K562 (cell line): ENCODE data around the gene KIF3B. TPM values are rescaled to one million over a fixed set of nuclear protein-coding genes. Genes with fewer than 3 reads are reported as not detected.

Experiments used
- ATF7 ChIP-seq: fragments of 450-650 bp; IDR thresholded peaks from 2 replicates; pipeline ENCODE4 v1.7.1; 2014; ENCODE audit warnings: mild to moderate bottlenecking, moderate library complexity
- CBFA2T2 ChIP-seq: fragments of 450-650 bp; conservative IDR thresholded peaks from 2 replicates; pipeline ENCODE4 v1.6.1; 2017; ENCODE audit warnings: mild to moderate bottlenecking
- CBFA2T3 ChIP-seq: fragments of 450-650 bp; IDR thresholded peaks from 2 replicates; pipeline ENCODE4 v1.6.1; 2017
- E2F3 ChIP-seq: fragments of 250-450 bp; sonication (Bioruptor Pico); IDR thresholded peaks from 2 replicates; pipeline ENCODE4 v1.4.0; 2020; ENCODE audit warnings: mild to moderate bottlenecking
- ETS2 ChIP-seq: IDR thresholded peaks from 2 replicates; pipeline ENCODE4 v1.6.1; 2016; ENCODE audit warnings: borderline replicate concordance, missing genetic modification characterization, mild to moderate bottlenecking, moderate library complexity, missing compliant biosample characterization; ENCODE audit not compliant: poor library complexity, severe bottlenecking
- FOXP4 ChIP-seq: sonication (generic); formaldehyde crosslinking; IDR thresholded peaks from 2 replicates; pipeline ENCODE4 v1.8.0; 2022; ENCODE audit warnings: mild to moderate bottlenecking, missing genetic modification reagents, borderline replicate concordance
- LCOR ChIP-seq: sonication (generic); formaldehyde crosslinking; IDR thresholded peaks from 2 replicates; pipeline ENCODE4 v1.8.0; 2022; ENCODE audit warnings: mild to moderate bottlenecking, missing genetic modification reagents
- MIER1 ChIP-seq: fragments of 450-650 bp; IDR thresholded peaks from 2 replicates; pipeline ENCODE4 v1.6.1; 2016; ENCODE audit warnings: antibody characterized with exemption, mild to moderate bottlenecking, low read depth
- NCOA1 ChIP-seq: fragments of 450-650 bp; IDR thresholded peaks from 2 replicates; pipeline ENCODE4 v1.6.1; 2016; ENCODE audit warnings: low read depth
- PATZ1 ChIP-seq: fragments of 250-450 bp; sonication (Bioruptor Pico); IDR thresholded peaks from 2 replicates; pipeline ENCODE4 v1.5.0; 2020; ENCODE audit warnings: mild to moderate bottlenecking, borderline replicate concordance
- POLR3A ChIP-seq: IDR thresholded peaks from 2 replicates; pipeline ENCODE4 v1.6.1; 2011; ENCODE audit warnings: borderline replicate concordance, mild to moderate bottlenecking, moderate library complexity; ENCODE audit not compliant: insufficient read length, insufficient read depth; ENCODE audit errors: extremely low read depth
- RBM22 ChIP-seq: fragments of 200-400 bp; formaldehyde crosslinking; IDR thresholded peaks from 2 replicates; pipeline ENCODE4 v1.6.1; 2018; ENCODE audit warnings: low read length, low read depth; ENCODE audit not compliant: poor library complexity, severe bottlenecking
- RNF2 ChIP-seq: sonication (generic); IDR thresholded peaks from 2 replicates; pipeline ENCODE4 v1.6.1; 2016
- SOX6 ChIP-seq: fragments of 450-650 bp; IDR thresholded peaks from 2 replicates; pipeline ENCODE4 v1.6.1; 2014; ENCODE audit warnings: mild to moderate bottlenecking
- TEAD1 ChIP-seq, 2 experiments: fragments of 450-650 bp in 1 of 2; sonication (generic) in 1 of 2; formaldehyde crosslinking; IDR thresholded peaks; 2 replicates each; pipeline versions ENCODE4 v1.4.0 to v1.8.0; 2020 to 2022; ENCODE audit warnings: mild to moderate bottlenecking in 2 of 2, missing genetic modification reagents in 1 of 2
- ZNF146 ChIP-seq: IDR thresholded peaks from one replicate; pipeline ENCODE4 v1.6.1; 2018; ENCODE audit warnings: missing compliant biosample characterization; ENCODE audit not compliant: unreplicated experiment
- ZNF277 ChIP-seq: fragments of 250-450 bp; sonication (Bioruptor Pico); IDR thresholded peaks from 2 replicates; pipeline ENCODE4 v1.8.0; 2022; ENCODE audit warnings: inconsistent platforms, mild to moderate bottlenecking, moderate library complexity, borderline replicate concordance
- ZNF384 ChIP-seq: IDR thresholded peaks from 2 replicates; pipeline ENCODE4 v1.6.1; 2012; ENCODE audit warnings: low read depth, low read length, improper control_type of control experiment
- ZNF395 ChIP-seq: fragments of 200-800 bp; sonication (Bioruptor generic); IDR thresholded peaks from 2 replicates; pipeline ENCODE4 v1.6.1; 2017; ENCODE audit warnings: missing genetic modification characterization, missing compliant biosample characterization
- ZNF408 ChIP-seq: fragments of 250-450 bp; sonication (Bioruptor Pico); IDR thresholded peaks from 2 replicates; pipeline ENCODE4 v1.4.0; 2020; ENCODE audit warnings: low read depth, mild to moderate bottlenecking, moderate library complexity
- ZNF589 ChIP-seq: fragments of 200-800 bp; sonication (Bioruptor generic); IDR thresholded peaks from 2 replicates; pipeline ENCODE4 v1.6.1; 2016; ENCODE audit warnings: low read depth, missing genetic modification characterization, missing compliant biosample characterization
- ZSCAN32 ChIP-seq: fragments of 450-650 bp; formaldehyde crosslinking; IDR thresholded peaks from 2 replicates; pipeline ENCODE4 v1.4.0; 2020; ENCODE audit warnings: mild to moderate bottlenecking, moderate library complexity
- polyA plus RNA-seq, 8 experiments: library from polyadenylated mRNA; depleted of rRNA in 4 of 8; stranded (reverse) in 5 of 8; unstranded in 3 of 8; fragments of >200 nt; fragmentation: Nextera tagmentation in 2 of 8; fragmentation: Illumina TruSeq in 1 of 8; extraction: Ambion mirVana in 2 of 8; extraction: Trizol in 1 of 8; gene quantifications; 2 replicates each; pipeline versions ENCODE4 v1.2.1 to v1.2.3, GENCODE V29; 2011 to 2014; ENCODE audit warnings: inconsistent platforms in 1 of 8, missing spikeins in 1 of 8
- total RNA-seq, 7 experiments: library from RNA; depleted of rRNA in 6 of 7; stranded (reverse); fragments of >200 nt in 6 of 7; fragmentation: Illumina TruSeq in 2 of 7; extraction: Trizol in 2 of 7; gene quantifications; 2 replicates each; pipeline versions ENCODE4 v1.2.1 to v1.2.3, GENCODE V29; 2011 to 2021; ENCODE audit warnings: low replicate concordance in 1 of 7

The KIF3B gene
- total and polyA plus RNA-seq, 9 of the 15 experiments (the other 6 are each of a cell fraction or from before 2014, with no cell fraction given): 2.9 to 12.3 (median 8.6) TPM

GRCh38 chr20:32285621-32286371 is 8.3 kb downstream of the KIF3B start (continued):
- TF ChIP-seq CBFA2T2 (peak; percentile 94), ZNF589 (peak; percentile 90), ZNF408 (no peak), MIER1 (no peak), SOX6 (peak; percentile 99), TEAD1 (CRISPR knock-in tag; IDR thresholded peaks at IDR 0.05) (peak in 1 of 2 experiments; percentile 68; a peak in 1 of 4 replicates), ZNF395 (CRISPR knock-in tag) (0 out of 2 replicates have a peak, but pooled peaks have one; percentile 36), POLR3A (no peak), NCOA1 (peak; percentile 65; the same call in 1 of the 2 replicates), E2F3 (no peak), ZNF146 (CRISPR knock-in tag) (no peak), FOXP4 (no peak), ATF7 (peak; percentile 88), RNF2 (peak; percentile 65), ZNF277 (CRISPR knock-in tag) (no peak), PATZ1 (no peak), ETS2 (tag) (no peak), ZNF384 (no peak), RBM22 (no peak), CBFA2T3 (peak; percentile 97), LCOR (CRISPR knock-in tag) (0 out of 2 replicates have a peak, but pooled peaks have one; percentile 54), ZSCAN32 (CRISPR knock-in tag) (no peak)
